Keratinocyte (primary cell): ENCODE data around the gene JAZF1. TPM values are rescaled to one million over a fixed set of nuclear protein-coding genes. Genes with fewer than 3 reads are reported as not detected.

Experiments
- DNase-seq: peaks from one replicate; pipeline ENCODE4 v3.0.0-alpha.2; 2011; ENCODE audit warnings: low read depth, missing footprints, low spot score
- FAIRE-seq: peaks from 2 replicates; lab custom pipeline; 2011; peaks lifted over from hg19 to GRCh38; lab: Jason Lieb, UNC
- H2AFZ ChIP-seq: 2 replicates; pipeline ENCODE4 v1.6.0; 2012; ENCODE audit warnings: low read length, control low read depth, inconsistent platforms; ENCODE audit not compliant: control insufficient read depth
- H3K27ac ChIP-seq: 2 replicates; pipeline ENCODE4 v1.5.1; 2011; ENCODE audit warnings: low read length; ENCODE audit not compliant: control insufficient read depth, insufficient read depth
- H3K27me3 ChIP-seq: 3 replicates; pipeline ENCODE4 v1.6.0; 2011; ENCODE audit warnings: low read length; ENCODE audit not compliant: control insufficient read depth, insufficient read depth; ENCODE audit errors: extremely low read depth
- H3K36me3 ChIP-seq, 2 experiments: 2 replicates in 1 of 2; 3 replicates in 1 of 2; pipeline ENCODE4 v1.5.1; 2011; ENCODE audit warnings: low read length in 2 of 2, mild to moderate bottlenecking in 1 of 2; ENCODE audit not compliant: control insufficient read depth in 2 of 2, insufficient read depth in 2 of 2; ENCODE audit errors: extremely low read depth in 1 of 2
- H3K4me1 ChIP-seq: 3 replicates; pipeline ENCODE4 v1.5.1; 2011; ENCODE audit warnings: low read length; ENCODE audit not compliant: control insufficient read depth, insufficient read depth; ENCODE audit errors: extremely low read depth
- H3K4me2 ChIP-seq: 3 replicates; pipeline ENCODE4 v1.6.0; 2011; ENCODE audit warnings: low read depth, low read length; ENCODE audit not compliant: control insufficient read depth, insufficient read depth; ENCODE audit errors: extremely low read depth
- H3K4me3 ChIP-seq, 3 experiments: fragments of 200-600 bp in 1 of 3; sonication (generic) in 1 of 3; 2 replicates in 2 of 3; 3 replicates in 1 of 3; pipeline ENCODE4 v1.5.1; 2011 to 2016; ENCODE audit warnings: low read length in 3 of 3, mild to moderate bottlenecking in 3 of 3, control low read depth in 2 of 3, inconsistent platforms in 1 of 3, low read depth in 1 of 3, mixed read lengths in 1 of 3, mixed run types in 1 of 3, moderate library complexity in 1 of 3; ENCODE audit not compliant: control insufficient read depth in 2 of 3, insufficient read depth in 2 of 3; ENCODE audit errors: extremely low read depth in 1 of 3
- H3K79me2 ChIP-seq: 2 replicates; pipeline ENCODE4 v1.6.0; 2012; ENCODE audit warnings: low read length; ENCODE audit not compliant: control insufficient read depth, insufficient read depth
- H3K9ac ChIP-seq: 3 replicates; pipeline ENCODE4 v1.6.0; 2011; ENCODE audit warnings: low read length; ENCODE audit not compliant: control insufficient read depth, insufficient read depth; ENCODE audit errors: extremely low read depth
- H3K9me1 ChIP-seq: 3 replicates; pipeline ENCODE4 v1.6.0; 2011; ENCODE audit warnings: low read length; ENCODE audit not compliant: control insufficient read depth, insufficient read depth; ENCODE audit errors: extremely low read depth
- H3K9me3 ChIP-seq: 2 replicates; pipeline ENCODE4 v1.5.1; 2012; ENCODE audit warnings: low read depth, low read length; ENCODE audit not compliant: control insufficient read depth
- H4K20me1 ChIP-seq: 3 replicates; pipeline ENCODE4 v1.6.0; 2011; ENCODE audit warnings: low read length; ENCODE audit not compliant: control insufficient read depth, insufficient read depth; ENCODE audit errors: extremely low read depth
- EZH2 ChIP-seq: IDR thresholded peaks from one replicate; pipeline ENCODE4 v1.6.1; 2012; ENCODE audit warnings: inconsistent platforms, mild to moderate bottlenecking, low read length, moderate library complexity
- dilution Hi-C: fragments of 300-500 bp; cut with MboI; formaldehyde crosslinking; loops from one replicate; pipeline ENCODE4 v1.7.0; 2020; ENCODE audit warnings: low sequenced_read_pairs; ENCODE audit not compliant: extremely low pct_ligation_motif_present
- polyA plus RNA-seq, 5 experiments: library from polyadenylated mRNA; depleted of rRNA in 3 of 5; stranded (reverse) in 3 of 5; stranded (forward) in 1 of 5; unstranded in 1 of 5; fragments of >200 nt; gene quantifications; 1 replicate in 1 of 5; 2 replicates in 3 of 5; 3 replicates in 1 of 5; pipeline versions ENCODE4 v1.2.1 to v1.2.3, GENCODE V29; 2011 to 2012; ENCODE audit warnings: missing spikeins in 2 of 5, low read depth in 1 of 5, low replicate concordance in 1 of 5
- TF ChIP-seq, protein P1 (sequence below), 3 experiments: IDR thresholded peaks in 1 of 3; conservative IDR thresholded peaks in 1 of 3; optimal IDR thresholded peaks in 1 of 3; 2 replicates in 2 of 3; 3 replicates in 1 of 3; pipeline versions ENCODE3 to v1.5.1; 2011; ENCODE audit warnings: low read length in 3 of 3, mild to moderate bottlenecking in 3 of 3, moderate library complexity in 2 of 3, control low read depth in 1 of 3, inconsistent platforms in 1 of 3; ENCODE audit not compliant: insufficient read depth in 2 of 3; ENCODE audit errors: extremely low read depth in 1 of 3

JAZF1 gene
- polyA plus RNA-seq, 1 donor (not counting 4 experiments of a cell fraction or from before 2014, with no cell fraction given), result 2.5 TPM

DNA sequence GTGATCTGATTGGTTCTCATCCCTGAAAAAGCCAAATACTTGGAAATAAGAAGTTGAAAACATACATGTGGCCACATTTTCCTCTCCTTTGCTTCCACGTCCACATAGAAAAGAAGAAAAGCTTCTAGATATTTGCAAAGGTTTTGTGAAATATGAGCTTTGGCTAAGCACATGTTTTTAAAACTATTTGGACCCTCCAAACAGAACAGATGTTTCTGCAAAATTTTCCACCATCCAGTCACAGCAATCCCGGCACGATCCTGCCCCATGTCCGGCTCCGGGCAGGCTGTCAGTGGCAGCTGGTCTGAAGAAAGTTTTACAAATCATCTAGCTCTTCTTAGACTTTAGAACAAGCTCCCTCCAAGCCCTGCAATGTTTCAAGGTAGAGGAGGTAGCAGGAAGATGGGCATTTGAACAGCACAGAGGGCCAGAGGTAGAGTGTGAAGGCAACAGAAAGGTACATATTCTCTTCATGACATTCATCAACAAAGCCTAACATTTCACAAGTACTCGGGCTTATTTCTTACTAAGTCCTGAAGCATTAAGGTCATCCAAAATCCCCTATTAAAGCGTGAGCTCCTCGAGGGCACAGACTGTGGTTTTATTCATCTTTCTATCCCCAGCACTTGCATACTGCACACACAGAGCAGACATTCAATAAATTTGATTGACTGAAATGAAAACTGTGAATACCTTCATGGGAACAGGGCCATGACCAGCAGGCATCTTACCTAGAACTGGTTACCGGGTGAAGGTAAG is 110.1 kb downstream of the JAZF1 start:
- dilution Hi-C loops, result no loop called here
- no peaks in the 10 kb centered on the region for H4K20me1 ChIP-seq
- H3K9me1 ChIP-seq, result no peaks in the 10 kb centered on the region
- H3K4me3 ChIP-seq, result no peak overlapping the region
- H3K4me2 ChIP-seq, result no peak overlapping the region
- FAIRE-seq, result no peak
- no peaks in the 10 kb centered on the region for H3K79me2 ChIP-seq
- H3K27me3 ChIP-seq, result no peaks in the 10 kb centered on the region
- DNase-seq, result no peak
- no peaks in the 10 kb centered on the region for H3K9me3 ChIP-seq
- no peak overlapping the region for H3K9ac ChIP-seq
- H2AFZ ChIP-seq, result no peak overlapping the region
- H3K4me1 ChIP-seq, result no peaks in the 10 kb centered on the region
- TF ChIP-seq, protein P1, sequence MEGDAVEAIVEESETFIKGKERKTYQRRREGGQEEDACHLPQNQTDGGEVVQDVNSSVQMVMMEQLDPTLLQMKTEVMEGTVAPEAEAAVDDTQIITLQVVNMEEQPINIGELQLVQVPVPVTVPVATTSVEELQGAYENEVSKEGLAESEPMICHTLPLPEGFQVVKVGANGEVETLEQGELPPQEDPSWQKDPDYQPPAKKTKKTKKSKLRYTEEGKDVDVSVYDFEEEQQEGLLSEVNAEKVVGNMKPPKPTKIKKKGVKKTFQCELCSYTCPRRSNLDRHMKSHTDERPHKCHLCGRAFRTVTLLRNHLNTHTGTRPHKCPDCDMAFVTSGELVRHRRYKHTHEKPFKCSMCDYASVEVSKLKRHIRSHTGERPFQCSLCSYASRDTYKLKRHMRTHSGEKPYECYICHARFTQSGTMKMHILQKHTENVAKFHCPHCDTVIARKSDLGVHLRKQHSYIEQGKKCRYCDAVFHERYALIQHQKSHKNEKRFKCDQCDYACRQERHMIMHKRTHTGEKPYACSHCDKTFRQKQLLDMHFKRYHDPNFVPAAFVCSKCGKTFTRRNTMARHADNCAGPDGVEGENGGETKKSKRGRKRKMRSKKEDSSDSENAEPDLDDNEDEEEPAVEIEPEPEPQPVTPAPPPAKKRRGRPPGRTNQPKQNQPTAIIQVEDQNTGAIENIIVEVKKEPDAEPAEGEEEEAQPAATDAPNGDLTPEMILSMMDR (optimal IDR thresholded peaks at IDR 0.05 in 1 of 3, IDR thresholded peaks at IDR 0.05 in 1 of 3, conservative IDR thresholded peaks at IDR 0.05 in 1 of 3; ENCODE audit: extremely low read depth in 1 of 3, insufficient read depth in 2 of 3, low read length in 3 of 3), result no peak
- TF ChIP-seq EZH2, result no peak
- no peak overlapping the region for H3K27ac ChIP-seq
- no peaks in the 10 kb centered on the region for H3K36me3 ChIP-seq

DNA sequence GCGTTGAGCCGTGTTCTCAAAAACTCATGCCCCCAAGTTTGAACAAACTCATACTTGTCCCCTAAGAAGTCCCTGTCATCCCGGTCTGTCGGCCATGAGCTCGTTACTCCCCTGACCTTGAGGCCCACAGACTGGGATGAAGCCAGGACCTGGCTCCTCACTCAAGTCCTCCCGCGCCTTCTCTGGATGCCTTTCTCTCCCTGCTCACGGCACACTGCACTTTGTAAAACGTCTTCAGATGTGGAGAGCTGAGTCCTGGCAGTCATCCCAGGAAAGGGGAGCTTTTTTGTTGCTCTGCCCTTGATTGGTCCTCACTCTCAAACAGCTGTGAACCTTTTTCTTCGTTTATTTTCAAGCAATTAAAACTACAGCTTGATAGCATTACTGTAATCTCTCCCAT is 110.8 kb downstream of the JAZF1 start:
- H3K9me1 ChIP-seq, result no peaks in the 10 kb centered on the region
- no peak overlapping the region for H2AFZ ChIP-seq
- H3K79me2 ChIP-seq, result no peaks in the 10 kb centered on the region
- DNase-seq (no peak), FAIRE-seq (no peak)
- H3K4me3 ChIP-seq, result no peak overlapping the region
- dilution Hi-C loops, result no loop called here
- H3K27ac ChIP-seq, result no peak overlapping the region
- TF ChIP-seq, protein P1 (optimal IDR thresholded peaks at IDR 0.05 in 1 of 3, IDR thresholded peaks at IDR 0.05 in 1 of 3, conservative IDR thresholded peaks at IDR 0.05 in 1 of 3; ENCODE audit: extremely low read depth in 1 of 3, insufficient read depth in 2 of 3, low read length in 3 of 3), result no peak
- TF ChIP-seq EZH2, result no peak
- H3K27me3 ChIP-seq, result no peaks in the 10 kb centered on the region
- no peaks in the 10 kb centered on the region for H3K36me3 ChIP-seq
- H3K4me1 ChIP-seq, result no peaks in the 10 kb centered on the region
- no peak overlapping the region for H3K4me2 ChIP-seq
- H3K9me3 ChIP-seq, result no peaks in the 10 kb centered on the region
- no peak overlapping the region for H3K9ac ChIP-seq
- no peaks in the 10 kb centered on the region for H4K20me1 ChIP-seq
